ENCODE results near the gene REXO1. TPM values are rescaled to one million over a fixed set of nuclear protein-coding genes. Genes with fewer than 3 reads are reported as not detected.

REXO1 gene
- total RNA-seq, 1 experiment from 2014 or later, result 56.8 TPM

GRCh38 chr19:1847684-1848398 lies 442 bp downstream of the REXO1 start:
- H2AFZ ChIP-seq (ENCODE audit: low read length), result no peak overlapping the region

More at GRCh38 chr19:1847684-1848398, 442 bp downstream of the REXO1 start:
- H3K9me3 Mint-ChIP-seq, result no peaks in the 10 kb centered on the region
- Histone ChIP-seq H3K27ac (ENCODE audit: insufficient read length, low read depth, low read length) (no peak overlapping the region), H2BK120ac (ENCODE audit: low read depth, low read length, poor library complexity, severe bottlenecking) (no peak overlapping the region), H3T11ph (ENCODE audit: low read length) (no peak overlapping the region), H3K23ac (ENCODE audit: insufficient read length, low read depth, low read length) (no peak overlapping the region), H2AK5ac (ENCODE audit: insufficient read length, low read length) (no peak overlapping the region), H2BK15ac (ENCODE audit: low read depth, low read length) (no peak overlapping the region; the same call in 1 of the 2 replicates), H4K20me1 (ENCODE audit: control insufficient read depth, insufficient read depth, insufficient read length) (peaks cover 5% of the 10 kb centered on the region), H4K91ac (ENCODE audit: insufficient read length, low read depth, low read length) (no peak overlapping the region), H3K27me3 (ENCODE audit: insufficient read depth, low read length) (no peaks in the 10 kb centered on the region), H3K79me1 (ENCODE audit: insufficient read depth, low read depth, low read length, poor library complexity, severe bottlenecking) (peaks cover 8% of the 10 kb centered on the region), H3K4ac (ENCODE audit: low read depth, low read length) (no peak overlapping the region), H3K9me3 (ENCODE audit: control insufficient read depth, low read depth, low read length) (no peaks in the 10 kb centered on the region), H2BK12ac (ENCODE audit: insufficient read length, low read depth, low read length) (no peak overlapping the region), H3K14ac (ENCODE audit: insufficient read depth, low read length) (peak overlapping the region; percentile 78; the same call in 1 of the 2 replicates), H4K8ac (replicated peaks; ENCODE audit: insufficient read length, low read depth, low read length) (no peak overlapping the region), H3K56ac (ENCODE audit: insufficient read length, low read depth, low read length) (no peak overlapping the region), H3K9ac (ENCODE audit: extremely low read depth, insufficient read length, low read length) (peak overlapping the region; percentile 93), H2BK20ac (ENCODE audit: low read depth, low read length, poor library complexity, severe bottlenecking) (no peak overlapping the region), H3K23me2 (ENCODE audit: insufficient read length, low read depth, low read length, poor library complexity, severe bottlenecking) (peaks cover 7% of the 10 kb centered on the region), H3K18ac (ENCODE audit: insufficient read length, low read depth, low read length) (peak overlapping the region; percentile 28), H3K79me2 (ENCODE audit: insufficient read depth, low read length) (peaks cover 25% of the 10 kb centered on the region; the same call in 1 of the 2 replicates), H2BK5ac (ENCODE audit: insufficient read length, low read length) (no peak overlapping the region), H3K4me2 (ENCODE audit: insufficient read depth, insufficient read length, low read length) (peak overlapping the region; percentile 97), H4K5ac (ENCODE audit: insufficient read length, low read depth, low read length) (no peak overlapping the region), H3K4me1 (ENCODE audit: insufficient read depth, low read length) (no peaks in the 10 kb centered on the region)
- peaks cover 0 to 6% (median 6%) of the 10 kb centered on the region in 3 experiments; a peak in 5 of 7 replicates for H3K36me3 Mint-ChIP-seq (ENCODE audit: insufficient read depth in 1 of 3, low read depth in 3 of 3)
- H3K4me3 Mint-ChIP-seq, result peak overlapping the region; percentile 87 to 97
- no CpG with 5 or more reads among the region's 72 CpGs for WGBS (ENCODE audit: extremely low coverage, insufficient read length, low lambda C conversion rate)
- H3K27me3 Mint-ChIP-seq (ENCODE audit: low read depth), result no peaks in the 10 kb centered on the region
- peaks cover 11 to 31% of the 10 kb centered on the region in 2 experiments for H3K4me1 Mint-ChIP-seq
- H3K27ac Mint-ChIP-seq, result peak overlapping the region; percentile 95 to 99 (median 98)
- TF ChIP-seq, protein P1, sequence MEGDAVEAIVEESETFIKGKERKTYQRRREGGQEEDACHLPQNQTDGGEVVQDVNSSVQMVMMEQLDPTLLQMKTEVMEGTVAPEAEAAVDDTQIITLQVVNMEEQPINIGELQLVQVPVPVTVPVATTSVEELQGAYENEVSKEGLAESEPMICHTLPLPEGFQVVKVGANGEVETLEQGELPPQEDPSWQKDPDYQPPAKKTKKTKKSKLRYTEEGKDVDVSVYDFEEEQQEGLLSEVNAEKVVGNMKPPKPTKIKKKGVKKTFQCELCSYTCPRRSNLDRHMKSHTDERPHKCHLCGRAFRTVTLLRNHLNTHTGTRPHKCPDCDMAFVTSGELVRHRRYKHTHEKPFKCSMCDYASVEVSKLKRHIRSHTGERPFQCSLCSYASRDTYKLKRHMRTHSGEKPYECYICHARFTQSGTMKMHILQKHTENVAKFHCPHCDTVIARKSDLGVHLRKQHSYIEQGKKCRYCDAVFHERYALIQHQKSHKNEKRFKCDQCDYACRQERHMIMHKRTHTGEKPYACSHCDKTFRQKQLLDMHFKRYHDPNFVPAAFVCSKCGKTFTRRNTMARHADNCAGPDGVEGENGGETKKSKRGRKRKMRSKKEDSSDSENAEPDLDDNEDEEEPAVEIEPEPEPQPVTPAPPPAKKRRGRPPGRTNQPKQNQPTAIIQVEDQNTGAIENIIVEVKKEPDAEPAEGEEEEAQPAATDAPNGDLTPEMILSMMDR (conservative IDR thresholded peaks at IDR 0.05), result no peak
- no peak for DNase-seq
